Fibroblast of upper back skin (primary cell): ENCODE measurements around the gene TRIP13.
A peak's percentile ranks its signal among the peaks of the same experiment; 100 is the strongest.
"Not testable (repeated sequence)": the region's sequence is repeated elsewhere in the genome, so short reads cannot be mapped to it uniquely, and the experiment has no call there.

Source experiments
- DNase-seq: peaks from one replicate; pipeline ENCODE4 v3.0.0-alpha.2; 2013

Gene TRIP13

GRCh38 chr5:892394-893136, at the start of gene TRIP13, which contains the start of gene BRD9:
Gene TRIP13, plus strand, starts transcription at chr5:892884. Its CDS starts 115 bp downstream, at chr5:892999.
Gene BRD9, minus strand, starts transcription at chr5:892801. Its CDS starts 144 bp downstream, at chr5:892657.
- DNase-seq, result peak; percentile 68

- DNase-seq, result not testable (repeated sequence)
These were observed 49.3 kb upstream of the TRIP13 start for GRCh38 chr5:843371-843770.

- not testable (repeated sequence) for DNase-seq
These were observed 48.8 kb upstream of the TRIP13 start for GRCh38 chr5:843926-844325.

- DNase-seq, result not testable (repeated sequence)
These were observed 48.3 kb upstream of the TRIP13 start for GRCh38 chr5:844426-844825.

- not testable (repeated sequence) for DNase-seq
These were observed 47.5 kb upstream of the TRIP13 start for GRCh38 chr5:845031-845675.

GRCh38 chr5:845676-846601, 46.7 kb upstream of the TRIP13 start:
- not testable (repeated sequence) for DNase-seq

GRCh38 chr5:846602-847091, 46.0 kb upstream of the TRIP13 start:
- DNase-seq, result not testable (repeated sequence)

GRCh38 chr5:847212-847611, 45.5 kb upstream of the TRIP13 start:
- DNase-seq, result not testable (repeated sequence)

GRCh38 chr5:847736-848135, 44.9 kb upstream of the TRIP13 start:
- not testable (repeated sequence) for DNase-seq

GRCh38 chr5:848671-849111, 44.0 kb upstream of the TRIP13 start:
- DNase-seq, result no peak

- no peak for DNase-seq
These were observed 42.9 kb upstream of the TRIP13 start for GRCh38 chr5:849651-850301.

- DNase-seq, result no peak
These were observed 42.1 kb upstream of the TRIP13 start, which contains the start of gene ZDHHC11 for GRCh38 chr5:850511-851006. Gene ZDHHC11, minus strand, starts transcription at chr5:850986. Its CDS starts 384 bp downstream, at chr5:850602.

- no peak for DNase-seq
These were observed 41.6 kb upstream of the TRIP13 start for GRCh38 chr5:851076-851475.

- no peak for DNase-seq
These were observed 41.1 kb upstream of the TRIP13 start for GRCh38 chr5:851553-851952.

GRCh38 chr5:852018-852417, 40.7 kb upstream of the TRIP13 start:
- DNase-seq, result no peak

- DNase-seq, result no peak
These were observed 40.0 kb upstream of the TRIP13 start for GRCh38 chr5:852431-853401.

GRCh38 chr5:853416-854090, 39.1 kb upstream of the TRIP13 start:
- DNase-seq, result not testable (repeated sequence)

- DNase-seq, result no peak
These were observed 38.5 kb upstream of the TRIP13 start for GRCh38 chr5:854217-854616.

GRCh38 chr5:854966-855743, 37.5 kb upstream of the TRIP13 start:
- DNase-seq, result no peak
